GM10266 (cell line): ENCODE results near the gene ACBD7.

Experiments
- DNase-seq: peaks from one replicate; pipeline ENCODE4 v3.0.0; 2012; ENCODE audit errors: extremely low spot score
- TF ChIP-seq, protein P1 (sequence below): IDR thresholded peaks from 2 replicates; pipeline ENCODE4 v1.5.1; 2012; ENCODE audit warnings: mild to moderate bottlenecking, low read depth; ENCODE audit not compliant: control insufficient read depth, insufficient read depth; ENCODE audit errors: missing control alignments

Gene ACBD7

DNA sequence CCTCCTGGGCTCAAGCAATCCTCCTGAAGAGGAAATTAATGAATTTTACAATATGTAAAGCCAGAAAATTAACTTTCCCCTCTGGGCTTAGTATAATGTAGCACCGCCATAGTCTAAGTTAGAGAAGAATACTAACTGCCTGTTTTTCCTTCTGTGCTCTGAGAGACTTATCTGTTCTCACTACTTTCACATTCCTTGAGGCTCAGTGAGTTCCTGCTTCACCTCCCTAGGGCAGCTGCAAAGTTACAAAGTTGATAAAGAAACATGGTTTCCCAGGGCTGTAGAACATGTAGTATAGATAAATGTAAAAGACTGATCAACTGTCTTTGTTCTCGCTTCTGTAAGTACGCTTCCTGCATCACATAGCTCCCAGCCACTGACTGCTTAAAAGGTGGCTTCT is 60.8 kb downstream of the ACBD7 start:
- DNase-seq = no peak
- TF ChIP-seq, protein P1, sequence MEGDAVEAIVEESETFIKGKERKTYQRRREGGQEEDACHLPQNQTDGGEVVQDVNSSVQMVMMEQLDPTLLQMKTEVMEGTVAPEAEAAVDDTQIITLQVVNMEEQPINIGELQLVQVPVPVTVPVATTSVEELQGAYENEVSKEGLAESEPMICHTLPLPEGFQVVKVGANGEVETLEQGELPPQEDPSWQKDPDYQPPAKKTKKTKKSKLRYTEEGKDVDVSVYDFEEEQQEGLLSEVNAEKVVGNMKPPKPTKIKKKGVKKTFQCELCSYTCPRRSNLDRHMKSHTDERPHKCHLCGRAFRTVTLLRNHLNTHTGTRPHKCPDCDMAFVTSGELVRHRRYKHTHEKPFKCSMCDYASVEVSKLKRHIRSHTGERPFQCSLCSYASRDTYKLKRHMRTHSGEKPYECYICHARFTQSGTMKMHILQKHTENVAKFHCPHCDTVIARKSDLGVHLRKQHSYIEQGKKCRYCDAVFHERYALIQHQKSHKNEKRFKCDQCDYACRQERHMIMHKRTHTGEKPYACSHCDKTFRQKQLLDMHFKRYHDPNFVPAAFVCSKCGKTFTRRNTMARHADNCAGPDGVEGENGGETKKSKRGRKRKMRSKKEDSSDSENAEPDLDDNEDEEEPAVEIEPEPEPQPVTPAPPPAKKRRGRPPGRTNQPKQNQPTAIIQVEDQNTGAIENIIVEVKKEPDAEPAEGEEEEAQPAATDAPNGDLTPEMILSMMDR = no peak
